H9 (cell line): Measurements from ENCODE around the gene TMEM176B. TPM values are rescaled to one million over a fixed set of nuclear protein-coding genes. Genes with fewer than 3 reads are reported as not detected.
A peak's percentile ranks its signal among the peaks of the same experiment; 100 is the strongest.

ENCODE experiments used
- DNase-seq: peaks from one replicate; pipeline ENCODE4 v3.0.0-alpha.2; 2017
- H2AFZ ChIP-seq: one replicate; pipeline ENCODE4 v1.6.1; 2013; ENCODE audit warnings: mild to moderate bottlenecking, low read length, control low read depth, moderate library complexity
- H2AK5ac ChIP-seq: 2 replicates; pipeline ENCODE4 v1.6.1; 2013; ENCODE audit warnings: low read length, control low read depth, mixed read lengths; ENCODE audit not compliant: insufficient read length
- H2BK120ac ChIP-seq: one replicate; pipeline ENCODE4 v1.6.1; 2013; ENCODE audit warnings: low read depth, mild to moderate bottlenecking, low read length, control low read depth, inconsistent platforms; ENCODE audit not compliant: poor library complexity, severe bottlenecking
- H2BK12ac ChIP-seq: 2 replicates; pipeline ENCODE4 v1.6.1; 2013; ENCODE audit warnings: low read length, control low read depth, mixed read lengths, low read depth; ENCODE audit not compliant: insufficient read length
- H2BK15ac ChIP-seq: 2 replicates; pipeline ENCODE4 v1.6.1; 2013; ENCODE audit warnings: low read depth, low read length, control low read depth
- H2BK20ac ChIP-seq: one replicate; pipeline ENCODE4 v1.6.1; 2013; ENCODE audit warnings: low read depth, mild to moderate bottlenecking, low read length, control low read depth, inconsistent platforms; ENCODE audit not compliant: poor library complexity, severe bottlenecking
- H2BK5ac ChIP-seq: 2 replicates; pipeline ENCODE4 v1.6.1; 2013; ENCODE audit warnings: low read length, control low read depth, mixed read lengths; ENCODE audit not compliant: insufficient read length
- H3K14ac ChIP-seq: 2 replicates; pipeline ENCODE4 v1.6.1; 2013; ENCODE audit warnings: low read length, control low read depth; ENCODE audit not compliant: insufficient read depth
- H3K18ac ChIP-seq: 2 replicates; pipeline ENCODE4 v1.6.1; 2013; ENCODE audit warnings: low read depth, mild to moderate bottlenecking, mixed read lengths, low read length, control low read depth; ENCODE audit not compliant: insufficient read length
- H3K23ac ChIP-seq: 2 replicates; pipeline ENCODE4 v1.6.1; 2013; ENCODE audit warnings: low read length, control low read depth, mixed read lengths, low read depth; ENCODE audit not compliant: insufficient read length
- H3K23me2 ChIP-seq: 2 replicates; pipeline ENCODE4 v1.6.1; 2013; ENCODE audit warnings: low read depth, mild to moderate bottlenecking, mixed read lengths, low read length, control low read depth; ENCODE audit not compliant: insufficient read length, poor library complexity, severe bottlenecking
- H3K27ac ChIP-seq: 2 replicates; pipeline ENCODE4 v1.5.1; 2013; ENCODE audit warnings: low read length, control low read depth, mixed read lengths, low read depth; ENCODE audit not compliant: insufficient read length
- H3K27me3 ChIP-seq: 2 replicates; pipeline ENCODE4 v1.6.1; 2013; ENCODE audit warnings: low read length, control low read depth, inconsistent platforms; ENCODE audit not compliant: insufficient read depth
- H3K4ac ChIP-seq: 2 replicates; pipeline ENCODE4 v1.6.1; 2013; ENCODE audit warnings: low read depth, mild to moderate bottlenecking, control low read depth, inconsistent platforms, low read length, moderate library complexity
- H3K4me1 ChIP-seq: 2 replicates; pipeline ENCODE4 v1.6.1; 2013; ENCODE audit warnings: low read length, control low read depth, inconsistent platforms; ENCODE audit not compliant: insufficient read depth
- H3K4me2 ChIP-seq: 2 replicates; pipeline ENCODE4 v1.6.1; 2013; ENCODE audit warnings: low read length, control low read depth, mixed read lengths; ENCODE audit not compliant: insufficient read length, insufficient read depth
- H3K56ac ChIP-seq: 2 replicates; pipeline ENCODE4 v1.6.1; 2013; ENCODE audit warnings: low read depth, mild to moderate bottlenecking, mixed read lengths, low read length, control low read depth; ENCODE audit not compliant: insufficient read length
- H3K79me1 ChIP-seq: 2 replicates; pipeline ENCODE4 v1.6.1; 2013; ENCODE audit warnings: low read depth, mild to moderate bottlenecking, moderate library complexity, low read length, control low read depth, inconsistent platforms; ENCODE audit not compliant: insufficient read depth, poor library complexity, severe bottlenecking
- H3K79me2 ChIP-seq: 2 replicates; pipeline ENCODE4 v1.6.1; 2013; ENCODE audit warnings: low read length, control low read depth, inconsistent platforms; ENCODE audit not compliant: insufficient read depth
- H3K9ac ChIP-seq: 2 replicates; pipeline ENCODE4 v1.6.1; 2013; ENCODE audit warnings: low read length, control low read depth, mixed read lengths; ENCODE audit not compliant: insufficient read length; ENCODE audit errors: extremely low read depth
- H3K9me3 ChIP-seq: one replicate; pipeline ENCODE4 v1.6.1; 2013; ENCODE audit warnings: low read depth, low read length, inconsistent platforms; ENCODE audit not compliant: control insufficient read depth
- H3T11ph ChIP-seq: one replicate; pipeline ENCODE4 v1.6.1; 2013; ENCODE audit warnings: mild to moderate bottlenecking, low read length, control low read depth, inconsistent platforms
- H4K20me1 ChIP-seq: one replicate; pipeline ENCODE4 v1.6.1; 2013; ENCODE audit not compliant: control insufficient read depth, insufficient read length, insufficient read depth
- H4K5ac ChIP-seq: 2 replicates; pipeline ENCODE4 v1.6.1; 2013; ENCODE audit warnings: low read depth, mild to moderate bottlenecking, mixed read lengths, low read length, control low read depth; ENCODE audit not compliant: insufficient read length
- H4K8ac ChIP-seq: replicated peaks from 2 replicates; pipeline ENCODE4 v1.6.1; 2013; ENCODE audit warnings: low read length, control low read depth, mixed read lengths, low read depth; ENCODE audit not compliant: insufficient read length
- H4K91ac ChIP-seq: 2 replicates; pipeline ENCODE4 v1.6.1; 2013; ENCODE audit warnings: low read depth, mild to moderate bottlenecking, moderate library complexity, mixed read lengths, low read length, control low read depth; ENCODE audit not compliant: insufficient read length
- H3K27ac Mint-ChIP-seq, 3 experiments: 2 replicates in 2 of 3; 3 replicates in 1 of 3; pipeline ENCODE4 v1.8.0; 2020 to 2021; ENCODE audit warnings: mixed read lengths in 3 of 3, mild to moderate bottlenecking in 1 of 3, moderate library complexity in 1 of 3
- H3K27me3 Mint-ChIP-seq: 2 replicates; pipeline ENCODE4 v1.8.0; 2021; ENCODE audit warnings: low read depth, mild to moderate bottlenecking, moderate library complexity, mixed read lengths
- H3K36me3 Mint-ChIP-seq, 3 experiments: 2 replicates in 2 of 3; 3 replicates in 1 of 3; pipeline ENCODE4 v1.8.0; 2020 to 2021; ENCODE audit warnings: low read depth in 3 of 3, mixed read lengths in 3 of 3; ENCODE audit not compliant: insufficient read depth in 1 of 3
- H3K4me1 Mint-ChIP-seq, 2 experiments: 2 replicates each; pipeline ENCODE4 v1.8.0; 2020; ENCODE audit warnings: mixed read lengths in 2 of 2
- H3K4me3 Mint-ChIP-seq, 2 experiments: 2 replicates in 1 of 2; 3 replicates in 1 of 2; pipeline ENCODE4 v1.8.0; 2020 to 2021; ENCODE audit warnings: mild to moderate bottlenecking in 2 of 2, mixed read lengths in 2 of 2, moderate library complexity in 1 of 2
- H3K9me3 Mint-ChIP-seq, 2 experiments: 2 replicates in 1 of 2; 3 replicates in 1 of 2; pipeline ENCODE4 v1.8.0; 2020; ENCODE audit warnings: mild to moderate bottlenecking in 2 of 2, mixed read lengths in 2 of 2, moderate library complexity in 1 of 2
- WGBS: extraction: QIAGEN DNeasy Blood & Tissue Kit; methylation state at CpG from one replicate; pipeline ENCODE4 v1.1.7; 2013; ENCODE audit warnings: missing lambda C conversion rate, low lambda C conversion rate, mixed read lengths; ENCODE audit not compliant: insufficient read length; ENCODE audit errors: extremely low coverage; 5-methylcytosine and 5-hydroxymethylcytosine counted together
- total RNA-seq: library from RNA; stranded (reverse); gene quantifications from 2 replicates; pipeline ENCODE4 v1.2.1, GENCODE V29; 2021
- TF ChIP-seq, protein P1 (sequence below): fragments of 200-600 bp; sonication (generic); conservative IDR thresholded peaks from 3 replicates; pipeline ENCODE4 v1.8.0; 2021; ENCODE audit warnings: antibody characterized with exemption, mild to moderate bottlenecking

TMEM176B gene
- total RNA-seq, 1 experiment from 2014 or later = 0.85 TPM

DNA sequence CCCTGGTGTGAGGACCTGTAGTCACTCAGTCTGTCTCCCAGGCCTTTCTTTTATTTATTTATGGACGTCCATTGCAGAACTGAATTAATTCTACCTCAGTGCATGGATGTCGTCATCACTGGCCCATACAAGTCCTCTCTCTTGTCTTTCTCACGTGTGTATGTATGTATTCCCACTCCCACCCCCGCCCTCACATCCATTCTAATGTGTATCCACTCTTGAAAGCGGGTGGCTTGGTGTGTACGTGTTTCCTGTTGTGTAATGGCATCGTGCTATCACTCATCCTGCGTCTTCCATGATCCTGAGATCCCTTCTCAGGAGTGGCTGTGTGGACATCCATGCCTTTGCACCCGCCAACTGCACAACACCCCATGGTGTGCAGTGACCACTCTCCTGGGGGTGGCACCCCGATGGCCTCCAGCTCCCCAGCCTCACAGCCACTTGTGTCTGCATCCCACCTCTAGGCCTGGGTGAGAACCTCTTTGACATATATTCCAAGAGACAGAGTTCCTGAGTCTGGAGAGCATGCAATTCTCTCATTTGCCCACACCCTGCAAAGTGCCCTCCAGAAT lies 49.1 kb upstream of the TMEM176B start:
- Mint-ChIP-seq H3K36me3 (no peaks in the 10 kb centered on the region), H3K4me1 (peaks cover 4 to 9% of the 10 kb centered on the region in 2 experiments), H3K9me3 (no peaks in the 10 kb centered on the region), H3K27ac (peak overlapping the region in 1 of 3 experiments; percentile 37; a peak in 2 of 7 replicates), H3K27me3 (peaks cover 39% of the 10 kb centered on the region), H3K4me3 (no peak overlapping the region)
- TF ChIP-seq, protein P1, sequence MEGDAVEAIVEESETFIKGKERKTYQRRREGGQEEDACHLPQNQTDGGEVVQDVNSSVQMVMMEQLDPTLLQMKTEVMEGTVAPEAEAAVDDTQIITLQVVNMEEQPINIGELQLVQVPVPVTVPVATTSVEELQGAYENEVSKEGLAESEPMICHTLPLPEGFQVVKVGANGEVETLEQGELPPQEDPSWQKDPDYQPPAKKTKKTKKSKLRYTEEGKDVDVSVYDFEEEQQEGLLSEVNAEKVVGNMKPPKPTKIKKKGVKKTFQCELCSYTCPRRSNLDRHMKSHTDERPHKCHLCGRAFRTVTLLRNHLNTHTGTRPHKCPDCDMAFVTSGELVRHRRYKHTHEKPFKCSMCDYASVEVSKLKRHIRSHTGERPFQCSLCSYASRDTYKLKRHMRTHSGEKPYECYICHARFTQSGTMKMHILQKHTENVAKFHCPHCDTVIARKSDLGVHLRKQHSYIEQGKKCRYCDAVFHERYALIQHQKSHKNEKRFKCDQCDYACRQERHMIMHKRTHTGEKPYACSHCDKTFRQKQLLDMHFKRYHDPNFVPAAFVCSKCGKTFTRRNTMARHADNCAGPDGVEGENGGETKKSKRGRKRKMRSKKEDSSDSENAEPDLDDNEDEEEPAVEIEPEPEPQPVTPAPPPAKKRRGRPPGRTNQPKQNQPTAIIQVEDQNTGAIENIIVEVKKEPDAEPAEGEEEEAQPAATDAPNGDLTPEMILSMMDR = no peak
- Histone ChIP-seq H4K91ac (no peak overlapping the region), H3K18ac (no peak overlapping the region), H3K14ac (no peak overlapping the region), H2BK120ac (no peak overlapping the region), H4K8ac (no peak overlapping the region), H3K23me2 (no peaks in the 10 kb centered on the region), H4K5ac (no peak overlapping the region), H3K27me3 (no peaks in the 10 kb centered on the region), H3T11ph (no peak overlapping the region), H4K20me1 (no peaks in the 10 kb centered on the region), H3K9ac (no peak overlapping the region), H3K9me3 (no peaks in the 10 kb centered on the region), H3K79me1 (no peaks in the 10 kb centered on the region), H3K23ac (no peak overlapping the region), H3K27ac (no peak overlapping the region), H3K4ac (no peak overlapping the region), H2BK5ac (no peak overlapping the region), H2BK12ac (no peak overlapping the region), H3K4me1 (no peaks in the 10 kb centered on the region), H3K79me2 (no peaks in the 10 kb centered on the region), H2BK15ac (no peak overlapping the region), H2AFZ (no peak overlapping the region), H3K4me2 (no peak overlapping the region), H2AK5ac (no peak overlapping the region), H2BK20ac (no peak overlapping the region), H3K56ac (no peak overlapping the region)
- DNase-seq = peak; percentile 4
- WGBS = no CpG with 5 or more reads among the region's 10 CpGs
